ENCODE measurements around the gene CCSER1.

DNA sequence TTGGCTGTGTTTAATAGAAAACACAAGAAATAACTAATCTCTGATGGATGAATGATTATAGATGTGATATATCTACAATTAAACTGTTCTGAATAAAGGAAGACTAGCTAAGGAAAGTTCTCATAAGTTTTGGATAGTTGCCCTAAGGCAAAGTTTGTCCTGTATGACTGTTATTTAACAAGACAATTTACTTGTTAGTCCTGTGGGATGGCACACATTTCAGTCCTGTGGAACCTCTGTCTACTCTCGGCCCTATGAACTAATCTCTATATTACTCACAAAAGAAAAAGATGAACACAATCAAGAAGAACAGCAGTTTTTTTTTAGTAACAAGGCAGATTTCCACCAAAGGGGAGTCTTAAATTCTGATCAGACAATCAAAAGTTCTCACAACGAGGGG lies 314.6 kb downstream of the CCSER1 start:
- TF ChIP-seq POLR2A (IDR thresholded peaks at IDR 0.05; ENCODE audit: low read depth), result no peak
- TF ChIP-seq, protein P1, sequence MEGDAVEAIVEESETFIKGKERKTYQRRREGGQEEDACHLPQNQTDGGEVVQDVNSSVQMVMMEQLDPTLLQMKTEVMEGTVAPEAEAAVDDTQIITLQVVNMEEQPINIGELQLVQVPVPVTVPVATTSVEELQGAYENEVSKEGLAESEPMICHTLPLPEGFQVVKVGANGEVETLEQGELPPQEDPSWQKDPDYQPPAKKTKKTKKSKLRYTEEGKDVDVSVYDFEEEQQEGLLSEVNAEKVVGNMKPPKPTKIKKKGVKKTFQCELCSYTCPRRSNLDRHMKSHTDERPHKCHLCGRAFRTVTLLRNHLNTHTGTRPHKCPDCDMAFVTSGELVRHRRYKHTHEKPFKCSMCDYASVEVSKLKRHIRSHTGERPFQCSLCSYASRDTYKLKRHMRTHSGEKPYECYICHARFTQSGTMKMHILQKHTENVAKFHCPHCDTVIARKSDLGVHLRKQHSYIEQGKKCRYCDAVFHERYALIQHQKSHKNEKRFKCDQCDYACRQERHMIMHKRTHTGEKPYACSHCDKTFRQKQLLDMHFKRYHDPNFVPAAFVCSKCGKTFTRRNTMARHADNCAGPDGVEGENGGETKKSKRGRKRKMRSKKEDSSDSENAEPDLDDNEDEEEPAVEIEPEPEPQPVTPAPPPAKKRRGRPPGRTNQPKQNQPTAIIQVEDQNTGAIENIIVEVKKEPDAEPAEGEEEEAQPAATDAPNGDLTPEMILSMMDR (IDR thresholded peaks at IDR 0.05), result no peak
- no peak for TF ChIP-seq POLR2AphosphoS5 (IDR thresholded peaks at IDR 0.05)

Data from esophagus muscularis mucosa (tissue), 3 donors.